ENCODE results near the gene COL5A1. TPM values are rescaled to one million over a fixed set of nuclear protein-coding genes. Genes with fewer than 3 reads are reported as not detected.
A peak's percentile ranks its signal among the peaks of the same experiment; 100 is the strongest.

The COL5A1 gene
- total RNA-seq, 1 experiment from 2014 or later = 9.5 TPM

DNA sequence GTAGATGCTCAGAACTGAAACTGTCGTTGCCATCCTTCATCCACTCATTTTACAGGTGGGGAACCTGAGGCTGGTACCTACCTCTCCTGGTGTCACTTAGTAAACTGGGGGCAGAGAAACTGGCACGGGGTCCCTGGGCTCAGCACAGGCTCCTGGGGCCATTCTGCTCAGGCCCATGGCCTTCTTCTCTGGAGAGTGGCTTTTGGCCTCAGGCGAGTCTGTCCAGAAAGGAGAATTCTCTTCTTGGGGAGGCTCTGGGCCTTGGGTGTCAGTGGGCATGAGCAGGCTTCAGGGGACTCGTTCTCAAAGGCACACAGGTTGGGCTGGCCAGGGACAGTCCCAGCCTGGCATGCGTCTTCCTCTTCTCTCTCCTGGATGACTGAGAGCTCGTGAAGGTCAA is 24.6 kb downstream of the COL5A1 start:
- no peak overlapping the region for H4K8ac ChIP-seq (replicated peaks; ENCODE audit: insufficient read length, low read depth, low read length)
- Mint-ChIP-seq H3K27me3 (ENCODE audit: low read depth) (no peaks in the 10 kb centered on the region; the same call in none of the 2 replicates), H3K27ac (0 out of 7 replicates have a peak overlapping the region, but pooled peaks of 1 of the 3 experiments have one; percentile 49), H3K9me3 (peaks cover 0 to 6% of the 10 kb centered on the region in 2 experiments; a peak in 1 of 5 replicates), H3K36me3 (ENCODE audit: insufficient read depth in 1 of 3, low read depth in 3 of 3) (peaks cover 0 to 10% (median 3%) of the 10 kb centered on the region in 3 experiments; a peak in 2 of 7 replicates), H3K4me1 (peaks cover 0 to 3% of the 10 kb centered on the region in 2 experiments; a peak in 2 of 4 replicates), H3K4me3 (no peak overlapping the region)
- TF ChIP-seq, protein P1, sequence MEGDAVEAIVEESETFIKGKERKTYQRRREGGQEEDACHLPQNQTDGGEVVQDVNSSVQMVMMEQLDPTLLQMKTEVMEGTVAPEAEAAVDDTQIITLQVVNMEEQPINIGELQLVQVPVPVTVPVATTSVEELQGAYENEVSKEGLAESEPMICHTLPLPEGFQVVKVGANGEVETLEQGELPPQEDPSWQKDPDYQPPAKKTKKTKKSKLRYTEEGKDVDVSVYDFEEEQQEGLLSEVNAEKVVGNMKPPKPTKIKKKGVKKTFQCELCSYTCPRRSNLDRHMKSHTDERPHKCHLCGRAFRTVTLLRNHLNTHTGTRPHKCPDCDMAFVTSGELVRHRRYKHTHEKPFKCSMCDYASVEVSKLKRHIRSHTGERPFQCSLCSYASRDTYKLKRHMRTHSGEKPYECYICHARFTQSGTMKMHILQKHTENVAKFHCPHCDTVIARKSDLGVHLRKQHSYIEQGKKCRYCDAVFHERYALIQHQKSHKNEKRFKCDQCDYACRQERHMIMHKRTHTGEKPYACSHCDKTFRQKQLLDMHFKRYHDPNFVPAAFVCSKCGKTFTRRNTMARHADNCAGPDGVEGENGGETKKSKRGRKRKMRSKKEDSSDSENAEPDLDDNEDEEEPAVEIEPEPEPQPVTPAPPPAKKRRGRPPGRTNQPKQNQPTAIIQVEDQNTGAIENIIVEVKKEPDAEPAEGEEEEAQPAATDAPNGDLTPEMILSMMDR (conservative IDR thresholded peaks at IDR 0.05) = no peak
- H3K4ac ChIP-seq (ENCODE audit: low read depth, low read length) = no peak overlapping the region
- WGBS (ENCODE audit: extremely low coverage, insufficient read length, low lambda C conversion rate) = no CpG with 5 or more reads among the region's 6 CpGs
- no peak overlapping the region for H3T11ph ChIP-seq (ENCODE audit: low read length)
- H3K23ac ChIP-seq (ENCODE audit: insufficient read length, low read depth, low read length) = no peak overlapping the region
- H2BK12ac ChIP-seq (ENCODE audit: insufficient read length, low read depth, low read length) = no peak overlapping the region
- no peak overlapping the region for H3K18ac ChIP-seq (ENCODE audit: insufficient read length, low read depth, low read length)
- H3K4me1 ChIP-seq (ENCODE audit: insufficient read depth, low read length) = no peaks in the 10 kb centered on the region
- no peak overlapping the region for H4K5ac ChIP-seq (ENCODE audit: insufficient read length, low read depth, low read length)
- H3K23me2 ChIP-seq (ENCODE audit: insufficient read length, low read depth, low read length, poor library complexity, severe bottlenecking) = no peaks in the 10 kb centered on the region
- H2AK5ac ChIP-seq (ENCODE audit: insufficient read length, low read length) = no peak overlapping the region
- H3K4me2 ChIP-seq (ENCODE audit: insufficient read depth, insufficient read length, low read length) = no peak overlapping the region
- H4K91ac ChIP-seq (ENCODE audit: insufficient read length, low read depth, low read length) = no peak overlapping the region
- H2BK5ac ChIP-seq (ENCODE audit: insufficient read length, low read length) = no peak overlapping the region
- no peak overlapping the region for H2BK20ac ChIP-seq (ENCODE audit: low read depth, low read length, poor library complexity, severe bottlenecking)
- no peaks in the 10 kb centered on the region for H3K9me3 ChIP-seq (ENCODE audit: control insufficient read depth, low read depth, low read length)
- H3K79me2 ChIP-seq (ENCODE audit: insufficient read depth, low read length) = no peaks in the 10 kb centered on the region
- H3K27ac ChIP-seq (ENCODE audit: insufficient read length, low read depth, low read length) = no peak overlapping the region
- H2AFZ ChIP-seq (ENCODE audit: low read length) = no peak overlapping the region
- no peak overlapping the region for H2BK120ac ChIP-seq (ENCODE audit: low read depth, low read length, poor library complexity, severe bottlenecking)
- no peak overlapping the region for H3K9ac ChIP-seq (ENCODE audit: extremely low read depth, insufficient read length, low read length)
- DNase-seq = no peak
- no peaks in the 10 kb centered on the region for H4K20me1 ChIP-seq (ENCODE audit: control insufficient read depth, insufficient read depth, insufficient read length)
- H3K27me3 ChIP-seq (ENCODE audit: insufficient read depth, low read length) = no peaks in the 10 kb centered on the region
- no peak overlapping the region for H3K14ac ChIP-seq (ENCODE audit: insufficient read depth, low read length)
- no peak overlapping the region for H3K56ac ChIP-seq (ENCODE audit: insufficient read length, low read depth, low read length)
- no peak overlapping the region for H2BK15ac ChIP-seq (ENCODE audit: low read depth, low read length)
- no peaks in the 10 kb centered on the region for H3K79me1 ChIP-seq (ENCODE audit: insufficient read depth, low read depth, low read length, poor library complexity, severe bottlenecking)
